ENCODE results near the gene NPLOC4. TPM values are rescaled to one million over a fixed set of nuclear protein-coding genes. Genes with fewer than 3 reads are reported as not detected.
A peak's percentile ranks its signal among the peaks of the same experiment; 100 is the strongest.
"Not testable (repeated sequence)": the region's sequence is repeated elsewhere in the genome, so short reads cannot be mapped to it uniquely, and the experiment has no call there.

The NPLOC4 gene
- total RNA-seq, 1 donor from 2014 or later = 93.3 TPM

DNA sequence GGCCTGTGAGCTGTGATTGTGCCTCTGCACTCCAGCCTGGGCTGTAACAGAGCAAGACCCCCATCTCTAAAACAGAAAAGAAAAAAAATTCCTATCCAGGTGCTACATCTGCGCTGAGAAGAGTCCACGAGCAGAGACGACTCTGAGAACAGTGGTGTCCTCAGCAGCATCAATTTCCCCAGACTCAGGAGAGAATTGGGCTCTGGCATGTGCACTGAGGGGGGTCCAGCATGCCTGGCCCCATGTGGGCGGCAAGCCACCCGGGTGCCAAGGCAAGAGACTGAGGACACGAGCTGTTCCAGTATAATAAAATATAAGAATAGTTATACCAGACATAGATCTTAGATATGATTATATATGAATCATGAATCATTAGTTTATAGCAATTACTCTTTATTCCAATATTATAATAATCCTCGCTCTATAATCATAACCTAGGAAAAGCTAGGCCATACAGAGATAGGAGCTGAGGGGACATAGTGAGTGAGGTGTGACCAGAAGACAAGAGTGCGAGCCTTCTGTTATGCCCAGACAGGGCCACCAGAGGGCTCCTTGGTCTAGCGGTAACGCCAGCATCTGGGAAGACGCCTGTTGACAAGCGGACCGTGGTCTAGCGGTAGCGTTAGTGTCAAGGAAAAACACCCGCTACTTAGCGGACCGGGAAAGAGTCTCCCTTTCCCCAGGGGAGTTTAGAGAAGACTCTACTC is 38.8 kb upstream of the NPLOC4 start:
- TF ChIP-seq, protein P1, sequence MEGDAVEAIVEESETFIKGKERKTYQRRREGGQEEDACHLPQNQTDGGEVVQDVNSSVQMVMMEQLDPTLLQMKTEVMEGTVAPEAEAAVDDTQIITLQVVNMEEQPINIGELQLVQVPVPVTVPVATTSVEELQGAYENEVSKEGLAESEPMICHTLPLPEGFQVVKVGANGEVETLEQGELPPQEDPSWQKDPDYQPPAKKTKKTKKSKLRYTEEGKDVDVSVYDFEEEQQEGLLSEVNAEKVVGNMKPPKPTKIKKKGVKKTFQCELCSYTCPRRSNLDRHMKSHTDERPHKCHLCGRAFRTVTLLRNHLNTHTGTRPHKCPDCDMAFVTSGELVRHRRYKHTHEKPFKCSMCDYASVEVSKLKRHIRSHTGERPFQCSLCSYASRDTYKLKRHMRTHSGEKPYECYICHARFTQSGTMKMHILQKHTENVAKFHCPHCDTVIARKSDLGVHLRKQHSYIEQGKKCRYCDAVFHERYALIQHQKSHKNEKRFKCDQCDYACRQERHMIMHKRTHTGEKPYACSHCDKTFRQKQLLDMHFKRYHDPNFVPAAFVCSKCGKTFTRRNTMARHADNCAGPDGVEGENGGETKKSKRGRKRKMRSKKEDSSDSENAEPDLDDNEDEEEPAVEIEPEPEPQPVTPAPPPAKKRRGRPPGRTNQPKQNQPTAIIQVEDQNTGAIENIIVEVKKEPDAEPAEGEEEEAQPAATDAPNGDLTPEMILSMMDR (IDR thresholded peaks at IDR 0.05; ENCODE audit: unreplicated experiment) = peak; percentile 46
- not testable (repeated sequence) for H3K27me3 Mint-ChIP-seq (ENCODE audit: low read depth); H3K27ac Mint-ChIP-seq; H3K36me3 Mint-ChIP-seq; H3K9me3 Mint-ChIP-seq; H3K4me3 Mint-ChIP-seq; H3K4me1 Mint-ChIP-seq
- DNase-seq (ENCODE audit: low spot score in 2 of 2, unreplicated experiment in 2 of 2) = peak in 1 of 2 experiments; percentile 46

DNA sequence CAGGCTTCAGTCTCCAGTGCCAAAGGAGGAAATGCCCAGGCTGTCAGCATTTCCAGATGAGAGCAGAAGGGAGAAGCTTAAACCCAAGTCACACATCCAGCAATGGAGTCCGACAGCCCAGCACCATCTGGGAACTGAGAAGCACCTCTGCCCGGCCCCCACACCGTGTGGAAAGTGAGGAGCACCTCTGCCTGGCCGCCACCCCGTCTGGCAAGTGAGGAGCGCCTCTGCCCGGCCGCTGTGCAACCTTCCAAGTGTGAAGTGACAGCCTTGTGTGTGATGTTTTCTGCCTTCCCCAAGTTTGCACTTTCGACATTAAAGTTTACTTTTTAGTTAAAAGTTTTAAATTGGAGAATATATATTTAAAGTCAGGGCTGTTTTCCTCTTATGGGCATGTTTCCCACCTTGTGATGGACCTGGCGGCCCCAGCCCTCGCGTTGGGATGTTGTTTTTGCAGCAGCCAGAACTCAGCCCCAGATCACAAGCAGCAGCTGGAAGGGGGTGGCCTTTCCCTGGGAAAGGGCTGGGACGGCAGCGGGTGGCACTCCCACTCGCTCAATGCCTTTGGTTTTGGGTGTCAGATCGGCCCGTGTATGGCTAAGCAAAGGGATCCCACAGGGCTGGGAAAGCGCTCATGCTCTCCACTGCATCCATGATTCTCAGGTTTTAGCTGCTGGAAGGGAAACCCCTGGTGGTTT is 36.8 kb upstream of the NPLOC4 start:
- no peaks in the 10 kb centered on the region for H3K4me1 Mint-ChIP-seq
- H3K27ac Mint-ChIP-seq = no peak overlapping the region
- H3K36me3 Mint-ChIP-seq = peaks cover 8% of the 10 kb centered on the region
- H3K27me3 Mint-ChIP-seq (ENCODE audit: low read depth) = no peaks in the 10 kb centered on the region
- no peak overlapping the region for H3K4me3 Mint-ChIP-seq
- TF ChIP-seq, protein P1 (IDR thresholded peaks at IDR 0.05; ENCODE audit: unreplicated experiment) = no peak
- no peak for DNase-seq (ENCODE audit: low spot score in 2 of 2, unreplicated experiment in 2 of 2)
- no peaks in the 10 kb centered on the region for H3K9me3 Mint-ChIP-seq

DNA sequence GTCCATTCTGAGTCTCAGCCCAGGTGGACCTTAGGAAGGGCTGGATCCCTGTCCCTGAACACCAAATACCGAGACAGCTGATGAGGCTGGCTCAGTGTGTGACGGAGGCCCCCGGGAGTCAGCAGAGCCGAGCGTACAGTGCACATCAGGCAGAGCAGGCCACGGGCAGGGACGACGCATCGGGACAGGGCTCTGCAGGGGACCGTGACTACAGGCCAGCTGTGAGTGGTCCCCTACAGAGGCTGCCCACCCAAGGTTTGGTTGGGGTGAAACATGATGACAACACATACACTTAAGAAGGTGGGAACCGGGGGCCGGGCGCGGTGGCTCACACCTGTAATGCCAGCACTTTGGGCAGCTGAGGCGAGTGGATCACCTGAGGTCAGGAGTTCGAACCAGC is 36.0 kb upstream of the NPLOC4 start:
- TF ChIP-seq, protein P1 (IDR thresholded peaks at IDR 0.05; ENCODE audit: unreplicated experiment) = no peak
- Mint-ChIP-seq H3K4me3 (no peak overlapping the region), H3K36me3 (peaks cover 10% of the 10 kb centered on the region), H3K9me3 (no peaks in the 10 kb centered on the region), H3K27me3 (ENCODE audit: low read depth) (no peaks in the 10 kb centered on the region), H3K4me1 (peaks cover 5% of the 10 kb centered on the region), H3K27ac (no peak overlapping the region)
- DNase-seq (ENCODE audit: low spot score in 2 of 2, unreplicated experiment in 2 of 2) = no peak

DNA sequence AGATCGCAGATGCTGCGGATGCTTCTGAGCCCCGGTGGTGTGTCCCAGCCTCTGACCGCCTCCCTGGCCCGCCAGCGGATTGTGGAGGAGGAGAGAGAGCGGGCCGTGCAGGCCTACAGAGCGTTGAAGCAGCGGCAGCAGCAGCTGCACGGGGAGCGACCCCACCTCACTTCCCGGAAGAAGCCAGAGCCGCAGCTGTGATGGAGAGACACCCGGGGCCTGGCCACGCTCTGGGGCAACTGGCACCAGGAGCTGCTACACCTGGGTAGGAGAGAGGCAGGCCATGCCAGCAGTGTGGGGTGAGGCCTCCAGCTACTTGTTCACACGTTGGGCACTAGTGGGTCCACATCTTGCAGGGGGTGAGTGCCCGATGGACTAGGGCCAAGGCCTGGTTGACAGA is 35.6 kb upstream of the NPLOC4 start:
- H3K9me3 Mint-ChIP-seq = no peaks in the 10 kb centered on the region
- DNase-seq (ENCODE audit: low spot score in 2 of 2, unreplicated experiment in 2 of 2) = no peak
- no peak overlapping the region for H3K27ac Mint-ChIP-seq
- no peaks in the 10 kb centered on the region for H3K27me3 Mint-ChIP-seq (ENCODE audit: low read depth)
- H3K4me3 Mint-ChIP-seq = no peak overlapping the region
- H3K36me3 Mint-ChIP-seq = peaks cover 10% of the 10 kb centered on the region
- H3K4me1 Mint-ChIP-seq = peaks cover 10% of the 10 kb centered on the region
- TF ChIP-seq, protein P1 (IDR thresholded peaks at IDR 0.05; ENCODE audit: unreplicated experiment) = no peak

DNA sequence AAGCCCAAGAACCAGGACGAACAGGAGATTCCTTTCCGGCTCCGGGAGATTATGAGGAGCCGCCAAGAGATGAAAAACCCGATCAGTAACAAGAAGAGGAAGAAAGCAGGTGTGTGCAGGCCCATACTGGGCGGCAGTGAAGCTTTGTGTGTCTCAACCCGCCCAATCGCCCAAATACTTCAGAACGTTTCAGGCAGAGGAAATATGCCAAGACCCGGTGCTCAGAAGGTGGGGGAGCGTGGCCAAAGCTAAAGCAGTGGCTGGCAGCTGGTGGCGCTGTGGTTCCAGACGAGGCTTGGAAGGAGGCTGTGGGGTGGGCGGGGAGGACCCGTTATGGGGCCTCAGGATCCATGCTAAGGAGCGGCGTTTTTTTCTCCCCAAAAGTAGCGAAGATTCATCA is 30.8 kb upstream of the NPLOC4 start:
- TF ChIP-seq, protein P1 (IDR thresholded peaks at IDR 0.05; ENCODE audit: unreplicated experiment) = no peak
- Mint-ChIP-seq H3K4me1 (peaks cover 22% of the 10 kb centered on the region), H3K36me3 (peaks cover 10% of the 10 kb centered on the region), H3K9me3 (no peaks in the 10 kb centered on the region), H3K27me3 (ENCODE audit: low read depth) (no peaks in the 10 kb centered on the region), H3K27ac (peak overlapping the region; percentile 50), H3K4me3 (peak overlapping the region; percentile 91)
- DNase-seq (ENCODE audit: low spot score in 2 of 2, unreplicated experiment in 2 of 2) = no peak

All from mesothelial cell of epicardium (in vitro differentiated cells).